Lower lobe of right lung (tissue), 2 donors: ENCODE data around the gene CNNM4. TPM values are rescaled to one million over a fixed set of nuclear protein-coding genes. Genes with fewer than 3 reads are reported as not detected.
"Not testable (repeated sequence)": the region's sequence is repeated elsewhere in the genome, so short reads cannot be mapped to it uniquely, and the experiment has no call there.

Experiments
- ATAC-seq, 2 donors: fragments of 200-7000 bp; cut with Tn5 transposase; one replicate each; pipeline ENCODE4 v1.9.1; 2020 to 2022; ENCODE audit warnings: mild to moderate bottlenecking in 2 of 2, moderate library complexity in 2 of 2
- DNase-seq: peaks from one replicate; pipeline ENCODE4 v3.0.0-alpha.2; 2020
- H3K27ac ChIP-seq: fragments of 200-600 bp; one replicate; pipeline ENCODE4 v1.8.0; 2022
- H3K27me3 ChIP-seq: fragments of 200-600 bp; one replicate; pipeline ENCODE4 v1.8.0; 2022; ENCODE audit warnings: low read depth
- H3K36me3 ChIP-seq: fragments of 200-600 bp; one replicate; pipeline ENCODE4 v1.8.0; 2022; ENCODE audit warnings: mild to moderate bottlenecking
- H3K4me1 ChIP-seq: fragments of 200-600 bp; one replicate; pipeline ENCODE4 v1.8.0; 2022
- H3K4me3 ChIP-seq: fragments of 200-600 bp; one replicate; pipeline ENCODE4 v1.8.0; 2022; ENCODE audit warnings: mild to moderate bottlenecking
- H3K9me3 ChIP-seq: fragments of 200-600 bp; one replicate; pipeline ENCODE4 v1.8.0; 2022
- CTCF ChIP-seq: fragments of 200-600 bp; IDR thresholded peaks from one replicate; pipeline ENCODE4 v1.8.0; 2022; ENCODE audit warnings: antibody characterized with exemption, mild to moderate bottlenecking
- intact Hi-C: fragments of 100-400 bp; cut with DNase I; formaldehyde crosslinking; loops from one replicate; pipeline ENCODE4 v1.11.0; 2022
- total RNA-seq: library from RNA; stranded (reverse); fragmentation: NEBNext Ultra II Directional; extraction: Animal tissue kit (Norgen Biotek cat#: 25700); gene quantifications from one replicate; pipeline ENCODE4 v1.2.1, GENCODE V29; 2021
- donor health status: DM: no; HTN: yes; CAD: no; lungs with severe emphysema.

Gene CNNM4
- total RNA-seq, 1 donor from 2014 or later, result 15.7 TPM

- Histone ChIP-seq H3K27me3 (no peaks in the 10 kb centered on the region), H3K9me3 (no peaks in the 10 kb centered on the region), H3K27ac (peak overlapping the region; percentile 38), H3K36me3 (no peaks in the 10 kb centered on the region), H3K4me3 (no peak overlapping the region), H3K4me1 (peaks cover 21% of the 10 kb centered on the region)
- DNase-seq (no peak), ATAC-seq (no peak)
- TF ChIP-seq CTCF, result no peak
- intact Hi-C loops, result no loop called here
Measured at GRCh38 chr2:96787411-96787810, 26.7 kb downstream of the CNNM4 start.

DNA sequence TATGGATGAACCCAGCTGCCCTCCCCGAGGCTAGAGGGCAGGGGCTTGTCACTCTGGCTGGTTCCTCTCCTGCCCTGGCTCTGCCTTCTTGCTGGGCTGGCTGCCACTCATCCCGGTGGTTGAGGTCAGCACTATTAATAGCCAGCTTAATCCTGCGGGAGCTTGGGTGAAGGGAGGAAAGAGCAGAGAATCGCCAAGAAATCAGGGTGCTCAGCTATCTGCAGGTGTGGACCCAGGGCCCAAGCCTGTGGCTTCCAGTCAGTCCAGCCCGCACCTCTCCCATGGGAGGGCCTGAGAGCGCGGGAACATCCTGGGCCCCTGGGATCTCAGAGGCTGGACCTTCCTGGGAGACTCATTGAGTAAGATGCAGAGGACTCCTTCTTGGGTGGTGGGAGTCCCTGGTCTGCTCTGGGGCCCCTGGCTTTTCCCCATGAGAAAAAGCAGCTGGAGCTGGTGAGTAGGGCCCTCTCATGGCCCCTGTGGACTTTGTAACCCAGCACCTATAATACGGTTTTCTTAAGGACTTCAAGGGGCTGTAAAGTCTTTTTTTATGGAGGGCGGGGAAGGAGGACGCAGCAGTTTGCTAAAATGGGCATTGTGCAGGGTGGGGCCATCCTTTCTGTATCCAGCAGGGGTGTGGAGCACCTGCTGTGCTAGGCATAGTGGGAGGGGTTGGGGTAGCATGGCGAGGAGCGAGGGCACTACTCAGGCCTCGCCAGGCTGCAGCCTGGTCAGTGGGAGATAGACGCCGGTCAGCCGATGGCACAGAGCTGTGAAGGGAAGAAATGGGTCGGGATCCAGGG lies 27.9 kb downstream of the CNNM4 start:
- H3K27ac ChIP-seq, result peak overlapping the region; percentile 34
- H3K36me3 ChIP-seq, result no peaks in the 10 kb centered on the region
- ATAC-seq, result peak; percentile 67
- intact Hi-C loops, result no loop called here
- no peaks in the 10 kb centered on the region for H3K9me3 ChIP-seq
- H3K4me1 ChIP-seq, result peaks cover 21% of the 10 kb centered on the region
- no peak overlapping the region for H3K4me3 ChIP-seq
- no peak for DNase-seq
- TF ChIP-seq CTCF, result no peak
- no peaks in the 10 kb centered on the region for H3K27me3 ChIP-seq

- Histone ChIP-seq H3K4me3 (no peak overlapping the region), H3K4me1 (peaks cover 21% of the 10 kb centered on the region), H3K27me3 (no peaks in the 10 kb centered on the region), H3K36me3 (no peaks in the 10 kb centered on the region), H3K27ac (no peak overlapping the region), H3K9me3 (no peaks in the 10 kb centered on the region)
- intact Hi-C loops, result no loop called here
- no peak for DNase-seq
- no peak for TF ChIP-seq CTCF
- ATAC-seq, result no peak
Measured at GRCh38 chr2:96789245-96789617, 28.5 kb downstream of the CNNM4 start.

- H3K36me3 ChIP-seq, result peaks cover 13% of the 10 kb centered on the region
- no peaks in the 10 kb centered on the region for H3K27me3 ChIP-seq
- no peak for TF ChIP-seq CTCF
- H3K4me3 ChIP-seq, result no peak overlapping the region
- peaks cover 8% of the 10 kb centered on the region for H3K4me1 ChIP-seq
- H3K27ac ChIP-seq, result no peak overlapping the region
- intact Hi-C loops, result no loop called here
- H3K9me3 ChIP-seq, result no peaks in the 10 kb centered on the region
- DNase-seq, result peak; percentile 42
- peak; percentile 78 to 87 for ATAC-seq
Measured at GRCh38 chr2:96792772-96793749, 32.4 kb downstream of the CNNM4 start.

DNA sequence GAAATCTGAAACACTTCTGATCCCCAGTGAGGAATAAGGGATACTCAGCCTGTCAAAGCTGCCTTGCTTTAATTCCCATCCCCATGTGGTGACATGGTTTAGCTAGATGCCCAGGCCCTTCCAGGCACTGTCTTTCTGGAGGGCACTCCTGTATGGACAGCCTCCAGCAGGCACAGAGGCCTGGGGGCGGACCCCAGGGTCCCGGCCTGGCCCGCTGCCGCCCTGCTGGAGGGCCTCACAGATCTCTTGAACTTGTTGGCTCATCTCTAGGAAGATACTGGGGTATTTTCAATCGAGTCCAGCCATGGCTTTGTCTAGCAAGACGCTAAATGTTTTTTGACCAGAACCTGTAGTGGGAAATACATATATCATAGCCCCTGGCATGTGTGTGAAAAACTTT lies 34.4 kb downstream of the CNNM4 start:
- Histone ChIP-seq H3K4me3 (no peak overlapping the region), H3K9me3 (no peaks in the 10 kb centered on the region), H3K27ac (no peak overlapping the region), H3K4me1 (no peaks in the 10 kb centered on the region), H3K36me3 (peaks cover 32% of the 10 kb centered on the region), H3K27me3 (no peaks in the 10 kb centered on the region)
- intact Hi-C loops, result no loop called here
- TF ChIP-seq CTCF, result no peak
- ATAC-seq (no peak), DNase-seq (no peak)

- intact Hi-C loops, H3K4me1 ChIP-seq, H3K4me3 ChIP-seq, H3K9me3 ChIP-seq, H3K27me3 ChIP-seq, H3K27ac ChIP-seq, DNase-seq, ATAC-seq: not testable (repeated sequence)
- peaks cover 32% of the 10 kb centered on the region for H3K36me3 ChIP-seq
Measured at GRCh38 chr2:96796497-96796896, 35.8 kb downstream of the CNNM4 start.
